Uterus (tissue), 4 donors: ENCODE measurements around the gene PRKAR1B. TPM values are rescaled to one million over a fixed set of nuclear protein-coding genes. Genes with fewer than 3 reads are reported as not detected.

Experiments
- DNase-seq, 2 donors: peaks; one replicate each; pipeline ENCODE4 v3.0.0-alpha.2; 2019 to 2020
- H3K27ac ChIP-seq, 2 donors: fragments of 200-600 bp; sonication (generic); 1 replicate in 1 of 2; 2 replicates in 1 of 2; pipeline ENCODE4 v1.5.1; 2016 to 2018
- H3K27me3 ChIP-seq, 2 donors: fragments of 200-600 bp; sonication (generic); one replicate each; pipeline ENCODE4 v1.5.1; 2018 to 2019; ENCODE audit warnings: control low read depth in 1 of 2
- H3K36me3 ChIP-seq, 2 donors: fragments of 200-600 bp; sonication (generic); one replicate each; pipeline ENCODE4 v1.5.1; 2019; ENCODE audit warnings: control low read depth in 1 of 2
- H3K4me1 ChIP-seq, 2 donors: fragments of 200-600 bp; sonication (generic); one replicate each; pipeline ENCODE4 v1.5.1; 2018 to 2019; ENCODE audit warnings: control low read depth in 1 of 2
- H3K4me3 ChIP-seq, 2 donors: fragments of 200-600 bp; sonication (generic); 1 replicate in 1 of 2; 2 replicates in 1 of 2; pipeline ENCODE4 v1.5.1; 2018 to 2019; ENCODE audit warnings: mild to moderate bottlenecking in 1 of 2
- H3K9me3 ChIP-seq, 2 donors: fragments of 200-600 bp; sonication (generic); one replicate each; pipeline ENCODE4 v1.5.1; 2019; ENCODE audit warnings: control low read depth in 1 of 2
- CTCF ChIP-seq, 4 experiments: fragments of 200-600 bp in 2 of 4; fragments of 450-650 bp in 2 of 4; sonication (generic) in 2 of 4; IDR thresholded peaks; one replicate each; pipeline ENCODE4 v1.5.1; 2016 to 2019; ENCODE audit warnings: antibody characterized with exemption in 4 of 4, mild to moderate bottlenecking in 2 of 4, moderate library complexity in 1 of 4
- POLR2A ChIP-seq, 2 donors: fragments of 450-650 bp; IDR thresholded peaks; one replicate each; pipeline ENCODE4 v1.6.1; 2016; ENCODE audit warnings: antibody characterized with exemption in 2 of 2, mild to moderate bottlenecking in 1 of 2, moderate library complexity in 1 of 2
- intact Hi-C: fragments of 100-400 bp; cut with DNase I; formaldehyde crosslinking; loops from one replicate; pipeline ENCODE4 v1.15.1; 2023; ENCODE audit warnings: low total_unique reads
- total RNA-seq, 4 donors: library from RNA; depleted of rRNA in 3 of 4; stranded (reverse); fragments of >200 nt in 3 of 4; gene quantifications; one replicate each; pipeline versions ENCODE4 v1.1.0 to v1.2.4, GENCODE V29; 2014 to 2023
- donor health status: DM: yes; HTN: yes; CAD: no.

Gene PRKAR1B
- total RNA-seq, 4 donors from 2014 or later: 1.0 to 45.2 (median 28.7) TPM

- TF ChIP-seq POLR2A (IDR thresholded peaks at IDR 0.05): no peak
- Histone ChIP-seq H3K4me1 (no peaks in the 10 kb centered on the region), H3K36me3 (no peaks in the 10 kb centered on the region), H3K4me3 (no peak overlapping the region), H3K27ac (no peak overlapping the region), H3K27me3 (no peaks in the 10 kb centered on the region), H3K9me3 (no peaks in the 10 kb centered on the region)
- intact Hi-C loops: no loop called here
- DNase-seq: no peak
Observed at GRCh38 chr7:759569-759968, 32.5 kb upstream of the PRKAR1B start.

DNA sequence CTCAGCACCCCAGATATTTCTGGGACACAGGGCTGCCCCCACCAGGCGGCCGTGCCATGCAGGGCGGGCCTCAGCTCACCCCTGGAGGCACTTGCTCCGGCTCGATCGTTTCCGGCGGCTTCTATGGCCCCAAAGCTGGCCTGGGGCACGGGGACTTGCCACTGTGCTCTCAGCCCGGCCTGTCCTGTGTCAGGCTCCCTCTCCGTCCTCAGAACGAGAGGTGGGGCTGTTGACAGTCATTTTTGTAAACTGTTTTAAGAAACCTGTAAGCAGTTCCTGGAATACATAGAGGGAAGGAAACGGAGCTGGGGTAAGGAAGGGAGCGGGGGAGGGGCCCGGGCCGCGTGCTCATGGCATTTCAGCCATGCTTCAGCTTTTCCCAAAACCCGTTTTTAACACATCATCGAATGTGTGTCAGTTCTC, 30.7 kb upstream of the PRKAR1B start:
- intact Hi-C loops: no loop called here
- no peaks in the 10 kb centered on the region for H3K4me1 ChIP-seq
- no peak overlapping the region for H3K27ac ChIP-seq
- H3K36me3 ChIP-seq: no peaks in the 10 kb centered on the region
- no peak overlapping the region for H3K4me3 ChIP-seq
- no peaks in the 10 kb centered on the region for H3K9me3 ChIP-seq
- TF ChIP-seq CTCF (IDR thresholded peaks at IDR 0.05): no peak
- TF ChIP-seq POLR2A (IDR thresholded peaks at IDR 0.05): no peak
- no peaks in the 10 kb centered on the region for H3K27me3 ChIP-seq
- DNase-seq: no peak

DNA sequence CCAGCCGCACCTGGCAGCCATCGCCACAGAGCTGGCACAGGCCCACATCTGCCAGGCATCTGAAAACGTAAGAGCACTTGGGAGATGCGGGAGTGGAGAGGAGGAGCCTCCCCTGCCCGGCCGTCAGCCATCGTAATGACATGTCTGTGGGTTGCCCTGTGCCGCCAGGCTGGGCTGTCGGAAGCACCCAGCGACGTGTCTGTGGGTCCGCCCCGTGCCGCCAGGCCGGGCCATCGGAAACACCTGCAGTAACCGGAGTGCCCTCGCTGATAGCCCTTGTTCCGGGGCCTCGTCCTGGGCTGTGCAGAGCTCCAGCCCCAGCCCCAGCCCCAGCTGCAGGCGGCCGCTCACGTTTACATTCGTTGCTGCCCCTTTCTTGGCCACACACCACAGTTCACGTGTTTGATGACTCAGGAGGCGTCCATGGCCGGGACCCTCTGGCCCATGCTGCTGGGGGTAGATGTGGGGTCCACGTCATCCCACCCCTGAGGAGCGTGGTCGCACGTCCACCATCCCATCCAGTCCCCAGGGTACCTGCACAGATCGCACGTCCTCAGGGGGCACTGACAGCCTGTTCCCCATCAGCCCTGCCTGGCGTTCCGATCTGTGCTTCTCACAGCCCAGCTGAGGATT, 30.0 kb upstream of the PRKAR1B start:
- Histone ChIP-seq H3K27ac (no peak overlapping the region), H3K36me3 (no peaks in the 10 kb centered on the region), H3K4me3 (no peak overlapping the region), H3K4me1 (no peaks in the 10 kb centered on the region), H3K9me3 (no peaks in the 10 kb centered on the region), H3K27me3 (no peaks in the 10 kb centered on the region)
- intact Hi-C loops: no loop called here
- TF ChIP-seq POLR2A (IDR thresholded peaks at IDR 0.05) (no peak), CTCF (IDR thresholded peaks at IDR 0.05) (no peak)
- no peak for DNase-seq

DNA sequence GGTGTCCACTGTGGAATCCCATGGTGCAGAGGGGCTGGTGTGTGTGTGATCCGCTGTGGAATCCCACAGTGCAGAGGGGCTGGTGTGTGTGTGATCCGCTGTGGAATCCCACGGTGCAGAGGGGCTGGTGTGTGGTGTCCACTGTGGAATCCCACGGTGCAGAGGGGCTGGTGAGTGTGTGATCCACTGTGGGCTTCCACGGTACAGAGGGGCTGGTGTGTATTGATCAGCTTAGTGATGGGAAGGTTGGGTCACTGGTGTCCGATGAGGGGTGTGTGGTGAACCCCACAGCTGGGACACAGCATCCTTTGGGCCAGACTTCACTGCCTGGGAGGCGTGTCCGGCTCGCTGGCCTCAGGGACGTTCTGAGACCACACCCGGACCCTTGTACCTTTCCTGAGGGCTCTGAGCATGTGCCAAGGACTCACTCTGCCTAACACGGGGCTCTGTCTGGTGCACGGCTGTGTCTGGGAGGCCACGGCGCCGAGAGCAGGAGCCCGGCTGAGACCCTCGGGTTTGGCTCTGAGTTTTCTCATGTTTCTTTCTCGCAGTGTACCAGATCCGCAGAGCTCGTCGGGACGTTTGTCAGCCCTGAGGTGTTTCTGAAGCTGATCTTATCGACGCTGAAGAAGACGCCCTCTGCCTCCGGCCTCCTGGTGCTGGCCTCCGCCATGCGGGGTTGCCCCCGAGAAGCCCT, 29.3 kb upstream of the PRKAR1B start:
- H3K27ac ChIP-seq: no peak overlapping the region
- DNase-seq: no peak
- no peaks in the 10 kb centered on the region for H3K9me3 ChIP-seq
- H3K27me3 ChIP-seq: no peaks in the 10 kb centered on the region
- H3K36me3 ChIP-seq: no peaks in the 10 kb centered on the region
- TF ChIP-seq POLR2A (IDR thresholded peaks at IDR 0.05) (no peak), CTCF (IDR thresholded peaks at IDR 0.05) (no peak)
- H3K4me3 ChIP-seq: no peak overlapping the region
- H3K4me1 ChIP-seq: no peaks in the 10 kb centered on the region
- intact Hi-C loops: no loop called here

DNA sequence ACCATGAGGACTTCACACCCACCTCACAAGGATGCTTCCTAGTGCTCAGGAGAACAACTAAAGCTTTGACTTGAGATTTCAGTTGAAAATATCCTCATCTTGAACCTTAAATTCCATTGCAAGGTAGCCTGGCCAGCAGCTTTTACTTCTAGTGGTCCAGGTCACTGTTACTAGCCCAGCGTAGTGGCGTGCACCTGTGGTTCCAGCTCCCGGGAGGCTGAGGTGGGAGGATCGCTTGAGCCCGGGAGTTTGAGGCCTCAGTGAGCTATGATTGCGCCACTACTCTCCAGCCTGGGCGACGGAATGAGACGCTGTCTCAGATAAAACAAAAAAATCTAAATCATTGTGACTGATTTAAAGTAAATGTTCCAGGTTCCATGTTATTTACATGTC, 28.3 kb upstream of the PRKAR1B start:
- intact Hi-C loops: no loop called here
- TF ChIP-seq CTCF (IDR thresholded peaks at IDR 0.05) (no peak), POLR2A (IDR thresholded peaks at IDR 0.05) (no peak)
- no peaks in the 10 kb centered on the region for H3K27me3 ChIP-seq
- H3K4me1 ChIP-seq: no peaks in the 10 kb centered on the region
- no peaks in the 10 kb centered on the region for H3K9me3 ChIP-seq
- DNase-seq: no peak
- no peak overlapping the region for H3K27ac ChIP-seq
- no peaks in the 10 kb centered on the region for H3K36me3 ChIP-seq
- H3K4me3 ChIP-seq: no peak overlapping the region
